GM23338 (cell line): ENCODE data around the gene WWOX. TPM values are rescaled to one million over a fixed set of nuclear protein-coding genes. Genes with fewer than 3 reads are reported as not detected.

ENCODE experiments used
- ATAC-seq: fragments of 200-7000 bp; cut with Tn5 transposase; 3 replicates; pipeline ENCODE4 v1.9.1; 2020
- DNase-seq: peaks from one replicate; pipeline ENCODE4 v3.0.0-alpha.2; 2015; ENCODE audit warnings: low spot score
- H2AFZ ChIP-seq: fragments of 200-600 bp; sonication (generic); 2 replicates; pipeline ENCODE4 v1.8.0; 2016; ENCODE audit warnings: antibody characterized with exemption, mild to moderate bottlenecking, moderate library complexity
- H3F3A ChIP-seq: fragments of 200-600 bp; sonication (generic); replicated peaks from 2 replicates; pipeline ENCODE4 v1.8.0; 2017; ENCODE audit warnings: antibody characterized with exemption, mixed run types, low read depth
- H3K27ac ChIP-seq: fragments of 200-600 bp; sonication (generic); 2 replicates; pipeline ENCODE4 v1.6.1; 2016; ENCODE audit warnings: low read depth
- H3K27me3 ChIP-seq: fragments of 200-600 bp; sonication (generic); 2 replicates; pipeline ENCODE4 v1.8.0; 2016; ENCODE audit warnings: mild to moderate bottlenecking, mixed run types, moderate library complexity; ENCODE audit not compliant: insufficient read depth
- H3K36me3 ChIP-seq: fragments of 200-600 bp; sonication (generic); 2 replicates; pipeline ENCODE4 v1.8.0; 2016; ENCODE audit warnings: mild to moderate bottlenecking; ENCODE audit not compliant: insufficient read depth
- H3K4me1 ChIP-seq: fragments of 200-600 bp; sonication (generic); 2 replicates; pipeline ENCODE4 v1.8.0; 2016; ENCODE audit warnings: mild to moderate bottlenecking, moderate library complexity; ENCODE audit not compliant: insufficient read depth
- H3K4me2 ChIP-seq: fragments of 200-600 bp; sonication (generic); 2 replicates; pipeline ENCODE4 v1.7.1; 2017; ENCODE audit warnings: mixed run types
- H3K4me3 ChIP-seq: fragments of 200-600 bp; sonication (generic); 2 replicates; pipeline ENCODE4 v1.6.1; 2016; ENCODE audit warnings: mixed run types
- H3K79me2 ChIP-seq: fragments of 200-600 bp; sonication (generic); replicated peaks from 2 replicates; pipeline ENCODE4 v1.8.0; 2017; ENCODE audit warnings: mild to moderate bottlenecking; ENCODE audit not compliant: insufficient read depth
- H3K9me2 ChIP-seq: fragments of 200-600 bp; sonication (generic); 2 replicates; pipeline ENCODE4 v1.8.0; 2017; ENCODE audit not compliant: insufficient read depth
- H4K20me1 ChIP-seq: fragments of 200-600 bp; sonication (generic); replicated peaks from 2 replicates; pipeline ENCODE4 v1.8.0; 2017; ENCODE audit warnings: mild to moderate bottlenecking; ENCODE audit not compliant: insufficient read depth
- H3K27ac Mint-ChIP-seq: 2 replicates; pipeline ENCODE4 v1.8.0; 2020; ENCODE audit warnings: inconsistent platforms, mild to moderate bottlenecking, moderate library complexity, mixed read lengths
- H3K27me3 Mint-ChIP-seq: 3 replicates; pipeline ENCODE4 v1.8.0; 2022; ENCODE audit warnings: low read depth, mild to moderate bottlenecking, moderate library complexity, mixed read lengths, inconsistent platforms; ENCODE audit not compliant: insufficient read depth, poor library complexity
- H3K36me3 Mint-ChIP-seq: 3 replicates; pipeline ENCODE4 v1.8.0; 2021; ENCODE audit warnings: low read depth, mild to moderate bottlenecking, inconsistent platforms, moderate library complexity, mixed read lengths
- H3K4me1 Mint-ChIP-seq: 3 replicates; pipeline ENCODE4 v1.8.0; 2020; ENCODE audit warnings: mild to moderate bottlenecking, inconsistent platforms, mixed read lengths
- H3K4me3 Mint-ChIP-seq: 3 replicates; pipeline ENCODE4 v1.8.0; 2021; ENCODE audit warnings: moderate library complexity, mild to moderate bottlenecking, inconsistent platforms, mixed read lengths
- H3K9me3 Mint-ChIP-seq: 3 replicates; pipeline ENCODE4 v1.8.0; 2020; ENCODE audit warnings: moderate library complexity, mild to moderate bottlenecking, inconsistent platforms, mixed read lengths
- CTCF ChIP-seq, 2 experiments: fragments of 200-600 bp in 1 of 2; sonication (generic) in 1 of 2; conservative IDR thresholded peaks; 2 replicates each; pipeline versions ENCODE4 v1.5.1 to v1.6.1; 2016 to 2017; ENCODE audit warnings: antibody characterized with exemption in 2 of 2, low read depth in 2 of 2, mild to moderate bottlenecking in 2 of 2, moderate library complexity in 1 of 2
- ETS1 ChIP-seq: IDR thresholded peaks from 2 replicates; pipeline ENCODE4 v1.6.1; 2016; ENCODE audit warnings: antibody characterized with exemption
- EZH2 ChIP-seq: fragments of 200-600 bp; sonication (generic); IDR thresholded peaks from one replicate; pipeline ENCODE4 v1.8.0; 2017; ENCODE audit warnings: antibody characterized with exemption, mild to moderate bottlenecking, low read depth; ENCODE audit not compliant: unreplicated experiment
- EZH2phosphoT487 ChIP-seq: fragments of 200-600 bp; sonication (generic); IDR thresholded peaks from one replicate; pipeline ENCODE4 v1.8.1; 2018; ENCODE audit warnings: antibody characterized with exemption; ENCODE audit not compliant: unreplicated experiment
- JUNB ChIP-seq: IDR thresholded peaks from one replicate; pipeline ENCODE4 v1.6.1; 2016; ENCODE audit warnings: antibody characterized with exemption; ENCODE audit not compliant: unreplicated experiment
- NANOG ChIP-seq: IDR thresholded peaks from 2 replicates; pipeline ENCODE4 v1.6.1; 2016; ENCODE audit warnings: antibody characterized with exemption, borderline replicate concordance
- POLR2AphosphoS5 ChIP-seq: IDR thresholded peaks from 2 replicates; pipeline ENCODE4 v1.6.1; 2016; ENCODE audit warnings: antibody characterized with exemption, low read depth
- REST ChIP-seq: IDR thresholded peaks from one replicate; pipeline ENCODE4 v1.6.1; 2018; ENCODE audit warnings: antibody characterized with exemption; ENCODE audit not compliant: unreplicated experiment
- STAT1 ChIP-seq: IDR thresholded peaks from one replicate; pipeline ENCODE4 v1.6.1; 2016; ENCODE audit warnings: antibody characterized with exemption; ENCODE audit not compliant: unreplicated experiment
- ZNF462 ChIP-seq: fragments of 250-450 bp; sonication (Bioruptor Pico); IDR thresholded peaks from 2 replicates; pipeline ENCODE4 v1.5.0; 2020; ENCODE audit warnings: mild to moderate bottlenecking, moderate library complexity
- polyA plus RNA-seq: library from polyadenylated mRNA; unstranded; fragments of >200 nt; fragmentation: Nextera tagmentation; extraction: Ambion mirVana; gene quantifications from 2 replicates; pipeline ENCODE4 v1.2.1, GENCODE V29; 2016
- total RNA-seq: library from RNA; depleted of rRNA; stranded (reverse); fragments of >200 nt; shearing (Covaris generic); gene quantifications from 2 replicates; pipeline ENCODE4 v1.2.3, GENCODE V29; 2014

Gene WWOX
- total and polyA plus RNA-seq, 2 experiments from 2014 or later: 10.0 to 19.3 TPM

GRCh38 chr16:78170494-78170933 lies 71.1 kb downstream of the WWOX start:
- Mint-ChIP-seq H3K27me3 (peaks cover 1% of the 10 kb centered on the region), H3K27ac (no peak overlapping the region), H3K36me3 (no peaks in the 10 kb centered on the region), H3K4me1 (no peaks in the 10 kb centered on the region), H3K9me3 (no peaks in the 10 kb centered on the region), H3K4me3 (no peak overlapping the region)
- H3K9me2 ChIP-seq: peaks cover 4% of the 10 kb centered on the region; the same call in 1 of the 2 replicates
- DNase-seq (no peak), ATAC-seq (no peak)
- no peak overlapping the region for H3K4me2 ChIP-seq
- no peaks in the 10 kb centered on the region for H4K20me1 ChIP-seq
- H3K4me1 ChIP-seq: no peaks in the 10 kb centered on the region
- no peak overlapping the region for H3K4me3 ChIP-seq
- no peaks in the 10 kb centered on the region for H3K79me2 ChIP-seq
- H3K27me3 ChIP-seq: no peaks in the 10 kb centered on the region
- H3F3A ChIP-seq: no peaks in the 10 kb centered on the region
- no peaks in the 10 kb centered on the region for H3K36me3 ChIP-seq
- H2AFZ ChIP-seq: no peak overlapping the region
- no peak overlapping the region for H3K27ac ChIP-seq
- TF ChIP-seq POLR2AphosphoS5 (no peak), CTCF (conservative IDR thresholded peaks at IDR 0.05; ENCODE audit: low read depth in 2 of 2) (no peak), JUNB (no peak), STAT1 (no peak), EZH2phosphoT487 (no peak), NANOG (no peak), EZH2 (no peak), REST (no peak)

- H3K36me3 ChIP-seq: no peaks in the 10 kb centered on the region
- H3K9me2 ChIP-seq: peaks cover 6% of the 10 kb centered on the region; the same call in 1 of the 2 replicates
- no peaks in the 10 kb centered on the region for H3F3A ChIP-seq
- H3K27ac ChIP-seq: no peak overlapping the region
- no peaks in the 10 kb centered on the region for H3K9me3 Mint-ChIP-seq
- H3K4me3 ChIP-seq: no peak overlapping the region
- H3K4me1 Mint-ChIP-seq: peaks cover 5% of the 10 kb centered on the region; the same call in 2 of the 3 replicates
- no peak overlapping the region for H3K4me2 ChIP-seq
- no peaks in the 10 kb centered on the region for H3K27me3 ChIP-seq
- DNase-seq: no peak
- no peaks in the 10 kb centered on the region for H3K4me1 ChIP-seq
- no peak overlapping the region for H3K4me3 Mint-ChIP-seq
- H2AFZ ChIP-seq: no peak overlapping the region
- H3K79me2 ChIP-seq: no peaks in the 10 kb centered on the region
- H3K36me3 Mint-ChIP-seq: no peaks in the 10 kb centered on the region
- ATAC-seq: no peak
- H3K27me3 Mint-ChIP-seq: peaks cover 2% of the 10 kb centered on the region
- H4K20me1 ChIP-seq: no peaks in the 10 kb centered on the region
- H3K27ac Mint-ChIP-seq: no peak overlapping the region
- TF ChIP-seq ZNF462 (CRISPR knock-in tag) (no peak), ETS1 (no peak)
Measured at GRCh38 chr16:78175287-78175686, 75.8 kb downstream of the WWOX start.
